Measurements from ENCODE around the gene CMKLR1. TPM values are rescaled to one million over a fixed set of nuclear protein-coding genes. Genes with fewer than 3 reads are reported as not detected.

The CMKLR1 gene
- total and polyA plus RNA-seq, 9 of the 15 experiments (the other 6 are each of a cell fraction or from before 2014, with no cell fraction given) = 0.11 to 1.4 (median 0.20) TPM

- POLR2A ChIA-PET = interaction anchor here (0.7 to 1.0 kb wide), 2 partner anchors 9 to 301 kb away, joined by 3 to 5 read pairs; no protein-coding TSS in a partner anchor
- CTCF ChIA-PET (ENCODE audit: low intra/inter-chr PET ratio) = no interaction called here
- no peaks in the 10 kb centered on the region for H3K36me3 ChIP-seq (ENCODE audit: control insufficient read depth, insufficient read depth, low read length)
- H3K9me1 ChIP-seq (ENCODE audit: control insufficient read depth, insufficient read depth, low read length) = no peaks in the 10 kb centered on the region
- no peak overlapping the region for H3K4me3 ChIP-seq
- H3K27ac ChIP-seq (ENCODE audit: extremely low read depth, low read depth, low read length) = no peak overlapping the region
- FAIRE-seq (no peak), DNase-seq (ENCODE audit: extremely low read depth in 1 of 4, low spot score in 3 of 4) (no peak), ATAC-seq (no peak)
- no peaks in the 10 kb centered on the region for H3K79me2 ChIP-seq (ENCODE audit: control insufficient read depth, insufficient read depth, low read length)
- intact Hi-C loops (cut with micrococcal nuclease) (no loop called here), in situ Hi-C loops (cut with MboI) (no loop called here)
- no peaks in the 10 kb centered on the region for H3K9me3 ChIP-seq (replicated peaks; ENCODE audit: control insufficient read depth, insufficient read depth, low read depth, low read length)
- no peak overlapping the region for H2AFZ ChIP-seq (ENCODE audit: low read depth, low read length)
- 16% methylated on average over 7 of the region's 7 CpGs for WGBS (ENCODE audit: insufficient coverage, low coverage, missing lambda C conversion rate)
- no peak overlapping the region for H3K9ac ChIP-seq (ENCODE audit: insufficient read depth in 1 of 2, low read depth in 2 of 2, low read length in 2 of 2)
- no TSS peak for BruUV-seq (replicated peaks)
- TF ChIP-seq HMGXB4 (CRISPR knock-in tag; IDR thresholded peaks at IDR 0.05) = no peak
- TF ChIP-seq ZNF780A (CRISPR knock-in tag; IDR thresholded peaks at IDR 0.05) = no peak
- TF ChIP-seq ZNF511 (CRISPR knock-in tag; IDR thresholded peaks at IDR 0.05) = no peak
- no peak for TF ChIP-seq PML (IDR thresholded peaks at IDR 0.05; ENCODE audit: low read length)
- no peak for TF ChIP-seq PURB (CRISPR knock-in tag; IDR thresholded peaks at IDR 0.05; ENCODE audit: low read depth)
- no peak for TF ChIP-seq FOXJ3 (CRISPR knock-in tag; IDR thresholded peaks at IDR 0.05)
- no peak for TF ChIP-seq ZNF57 (CRISPR knock-in tag; IDR thresholded peaks at IDR 0.05)
- no peak for TF ChIP-seq NFYB (IDR thresholded peaks at IDR 0.05; ENCODE audit: extremely low read depth, insufficient read length)
- no peak for TF ChIP-seq ZNF253 (CRISPR knock-in tag; conservative IDR thresholded peaks at IDR 0.05)
- TF ChIP-seq TEAD1 (CRISPR knock-in tag; IDR thresholded peaks at IDR 0.05) = no peak
- no peak for TF ChIP-seq CSDE1 (IDR thresholded peaks at IDR 0.05)
- no peak for TF ChIP-seq FOS (IDR thresholded peaks at IDR 0.05; ENCODE audit: extremely low read depth, insufficient read length)
- TF ChIP-seq DACH1 (IDR thresholded peaks at IDR 0.05; ENCODE audit: partially characterized antibody) = no peak
- no peaks in the 10 kb centered on the region; a peak in 1 of 5 replicates for H3K4me1 ChIP-seq (replicated peaks in 1 of 2; ENCODE audit: control insufficient read depth in 2 of 2, insufficient read depth in 2 of 2, low read length in 2 of 2)
- no peaks in the 10 kb centered on the region for H4K20me1 ChIP-seq (replicated peaks; ENCODE audit: control insufficient read depth, insufficient read depth, low read length)
- H3K27me3 ChIP-seq (ENCODE audit: control insufficient read depth in 2 of 2, insufficient read depth in 2 of 2, low read length in 2 of 2) = peaks cover 8 to 37% of the 10 kb centered on the region in 2 experiments
- H3K4me2 ChIP-seq (ENCODE audit: insufficient read depth, low read length) = no peak overlapping the region
These were observed 28.3 kb upstream of the CMKLR1 start for GRCh38 chr12:108367436-108367835.

Data from K562 (cell line).